Ishikawa (cell line): Measurements from ENCODE around the gene HECTD4.

Source experiments
- CEBPB ChIP-seq: IDR thresholded peaks from 2 replicates; pipeline ENCODE4 v1.6.1; 2012
- CREB1 ChIP-seq: IDR thresholded peaks from 2 replicates; pipeline ENCODE4 v1.6.1; 2012; ENCODE audit warnings: low read depth
- EGR1 ChIP-seq: IDR thresholded peaks from 2 replicates; pipeline ENCODE4 v1.6.1; 2012
- EP300 ChIP-seq: IDR thresholded peaks from 2 replicates; pipeline ENCODE4 v1.6.1; 2012; ENCODE audit warnings: borderline replicate concordance
- FOXM1 ChIP-seq: IDR thresholded peaks from 2 replicates; pipeline ENCODE4 v1.6.1; 2012; ENCODE audit warnings: low read depth, borderline replicate concordance
- MAX ChIP-seq: IDR thresholded peaks from 2 replicates; pipeline ENCODE4 v1.6.1; 2012
- NFIC ChIP-seq: IDR thresholded peaks from 2 replicates; pipeline ENCODE4 v1.6.1; 2012
- RAD21 ChIP-seq: IDR thresholded peaks from 2 replicates; pipeline ENCODE4 v1.6.1; 2012; ENCODE audit warnings: low read depth
- REST ChIP-seq: IDR thresholded peaks from 2 replicates; pipeline ENCODE4 v1.6.1; 2012; ENCODE audit warnings: low read depth, mild to moderate bottlenecking
- TAF1 ChIP-seq: IDR thresholded peaks from 2 replicates; pipeline ENCODE4 v1.6.1; 2012; ENCODE audit warnings: low read depth, mild to moderate bottlenecking
- TCF12 ChIP-seq: IDR thresholded peaks from 2 replicates; pipeline ENCODE4 v1.6.1; 2012; ENCODE audit warnings: low read depth
- TEAD4 ChIP-seq: IDR thresholded peaks from 2 replicates; pipeline ENCODE4 v1.6.1; 2012
- USF1 ChIP-seq: IDR thresholded peaks from 2 replicates; pipeline ENCODE4 v1.6.1; 2012
- YY1 ChIP-seq: IDR thresholded peaks from 2 replicates; pipeline ENCODE4 v1.6.1; 2012; ENCODE audit warnings: low read depth
- ZBTB7A ChIP-seq: IDR thresholded peaks from 2 replicates; pipeline ENCODE4 v1.6.1; 2012; ENCODE audit warnings: low read depth

HECTD4 gene

DNA sequence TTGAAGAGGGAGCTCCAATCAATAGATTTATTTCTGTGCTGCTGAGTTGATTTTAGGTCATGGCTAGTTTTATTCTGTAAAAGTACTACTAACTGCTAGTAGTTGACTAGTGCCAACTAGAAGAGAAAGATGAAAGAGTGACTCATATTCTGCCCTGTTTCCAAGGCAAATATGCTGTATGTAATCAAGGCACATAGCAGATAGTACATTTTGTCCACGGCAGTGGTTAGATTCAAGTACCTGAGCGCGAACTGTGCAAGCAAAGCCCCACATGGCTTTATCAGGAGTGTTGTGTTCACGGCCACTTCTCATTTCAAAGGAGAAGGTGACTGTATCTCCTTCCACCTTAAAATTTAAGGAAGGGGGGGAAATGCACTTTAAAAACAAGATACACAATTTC, 130.0 kb downstream of the HECTD4 start:
- TF ChIP-seq YY1 (no peak), USF1 (no peak), RAD21 (no peak), TAF1 (no peak), CREB1 (no peak)

- TF ChIP-seq EP300 (no peak), YY1 (no peak), CREB1 (no peak), TCF12 (no peak), EGR1 (no peak)
These were observed 138.7 kb downstream of the HECTD4 start for GRCh38 chr12:112243255-112244110.

DNA sequence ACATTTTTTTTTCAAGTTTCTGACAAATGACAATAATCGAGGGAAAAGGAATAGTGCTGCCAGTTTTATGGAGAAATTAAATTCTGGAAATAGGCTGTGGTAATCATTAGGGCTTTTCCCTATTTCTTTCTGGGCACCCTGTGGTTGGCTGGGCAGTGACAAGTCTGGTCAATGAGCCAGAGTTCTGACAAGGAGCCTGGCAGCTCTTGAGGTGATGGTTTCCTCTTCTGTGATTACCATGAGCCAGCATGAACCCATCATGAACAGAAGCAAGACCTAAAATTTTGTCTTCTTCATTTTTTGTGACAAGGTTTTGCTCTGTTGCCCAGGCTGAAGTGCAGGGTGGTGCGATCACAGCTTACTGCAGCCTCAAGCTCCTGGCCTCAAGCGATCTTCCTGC, 141.1 kb downstream of the HECTD4 start:
- TF ChIP-seq TCF12 = no peak
- no peak for TF ChIP-seq YY1
- TF ChIP-seq EP300 = no peak
- no peak for TF ChIP-seq MAX
- TF ChIP-seq REST = no peak
- no peak for TF ChIP-seq CEBPB
- no peak for TF ChIP-seq ZBTB7A
- no peak for TF ChIP-seq RAD21
- no peak for TF ChIP-seq USF1
- no peak for TF ChIP-seq EGR1
- TF ChIP-seq TAF1 = no peak
- no peak for TF ChIP-seq NFIC

DNA sequence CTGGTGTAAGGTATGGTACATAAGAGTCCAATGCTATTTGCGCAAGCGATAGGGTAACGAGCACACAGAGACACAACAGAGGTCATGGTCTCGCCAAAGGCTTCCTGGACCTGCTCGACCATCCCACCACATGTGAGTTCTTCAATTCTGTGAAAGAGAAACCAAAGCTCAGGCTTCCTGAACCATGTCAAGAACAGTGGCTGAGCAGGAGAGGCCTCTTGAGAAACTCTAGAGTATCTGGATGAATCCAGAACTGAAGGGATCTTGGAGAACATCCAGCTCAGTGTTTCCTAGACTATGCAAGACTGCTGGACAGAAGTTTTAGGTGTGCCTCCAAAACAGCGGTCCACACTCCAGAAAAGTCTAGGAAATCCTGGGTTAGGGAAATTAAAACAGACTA, 142.3 kb downstream of the HECTD4 start:
- TF ChIP-seq TEAD4 = no peak
- no peak for TF ChIP-seq USF1
- no peak for TF ChIP-seq REST
- no peak for TF ChIP-seq RAD21
- TF ChIP-seq TCF12 = no peak
- no peak for TF ChIP-seq EGR1
- TF ChIP-seq CREB1 = no peak
- no peak for TF ChIP-seq MAX
- no peak for TF ChIP-seq NFIC
- no peak for TF ChIP-seq TAF1
- no peak for TF ChIP-seq CEBPB

DNA sequence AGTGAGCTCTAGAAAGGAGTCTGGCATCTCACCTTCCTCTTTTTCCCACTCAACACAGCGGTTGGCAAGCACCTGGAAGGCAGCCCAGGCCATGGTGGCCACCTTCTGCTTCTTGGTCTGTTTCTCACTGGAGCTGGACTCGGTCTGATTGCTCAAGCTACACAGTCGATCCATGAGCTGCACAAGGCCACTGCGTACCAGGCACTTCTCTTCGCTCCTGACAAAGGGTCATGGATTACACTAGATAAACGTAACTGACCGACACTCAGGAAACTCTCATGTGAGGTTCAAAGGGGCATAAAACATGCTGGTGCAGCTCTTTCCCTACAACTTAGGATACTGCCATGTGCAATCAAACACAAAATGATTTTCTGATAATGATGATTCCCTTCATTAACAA, 143.2 kb downstream of the HECTD4 start:
- TF ChIP-seq EP300 (no peak), FOXM1 (no peak), CEBPB (no peak), EGR1 (no peak), TEAD4 (no peak), YY1 (no peak), TCF12 (no peak)

DNA sequence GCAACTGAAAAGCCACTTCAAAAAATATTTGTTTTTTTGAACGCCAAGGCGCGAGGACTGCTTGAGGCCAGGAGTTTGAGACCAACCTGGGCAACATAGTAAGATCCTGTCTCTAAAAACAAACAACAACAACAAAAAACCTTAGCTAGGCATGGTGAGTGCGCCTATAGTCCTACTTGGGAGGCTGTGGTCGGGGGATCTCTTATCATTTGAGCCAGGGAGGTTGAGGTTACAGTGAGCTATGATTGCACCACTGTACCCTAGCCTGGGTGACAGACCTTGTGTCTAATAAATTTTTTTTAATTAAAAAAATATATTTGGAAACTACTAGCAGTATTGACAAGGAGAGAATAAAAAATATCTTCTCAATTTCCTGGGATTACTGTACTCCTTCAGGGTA, 143.8 kb downstream of the HECTD4 start:
- no peak for TF ChIP-seq USF1
- no peak for TF ChIP-seq CEBPB
- TF ChIP-seq TEAD4 = no peak
- TF ChIP-seq EGR1 = no peak
- no peak for TF ChIP-seq CREB1
- TF ChIP-seq TCF12 = no peak
- no peak for TF ChIP-seq YY1
- TF ChIP-seq FOXM1 = no peak
- TF ChIP-seq REST = no peak
- no peak for TF ChIP-seq MAX
- no peak for TF ChIP-seq TAF1
- no peak for TF ChIP-seq NFIC
- no peak for TF ChIP-seq ZBTB7A
- TF ChIP-seq EP300 = no peak
- no peak for TF ChIP-seq RAD21
